ENCODE results near the gene TRPM3. TPM values are rescaled to one million over a fixed set of nuclear protein-coding genes. Genes with fewer than 3 reads are reported as not detected.

The TRPM3 gene
- total and polyA plus RNA-seq, 9 of the 15 experiments (the other 6 are each of a cell fraction or from before 2014, with no cell fraction given): 0.04 TPM; not detected in 8

GRCh38 chr9:70673844-70674243 is 447.6 kb downstream of the TRPM3 start (continued):
- TF ChIP-seq NONO (IDR thresholded peaks at IDR 0.05; ENCODE audit: low read depth in 2 of 2, low read length in 1 of 2): no peak

GRCh38 chr9:70672161-70672649 is 449.2 kb downstream of the TRPM3 start:
- Histone ChIP-seq H3K4me1 (replicated peaks in 1 of 2; ENCODE audit: control insufficient read depth in 2 of 2, insufficient read depth in 2 of 2, low read length in 2 of 2) (no peaks in the 10 kb centered on the region), H3K36me3 (ENCODE audit: control insufficient read depth, insufficient read depth, low read length) (no peaks in the 10 kb centered on the region), H3K79me2 (ENCODE audit: control insufficient read depth, insufficient read depth, low read length) (no peaks in the 10 kb centered on the region), H3K27ac (ENCODE audit: extremely low read depth, low read depth, low read length) (no peak overlapping the region), H3K9me1 (ENCODE audit: control insufficient read depth, insufficient read depth, low read length) (no peaks in the 10 kb centered on the region), H3K4me3 (no peak overlapping the region), H2AFZ (ENCODE audit: low read depth, low read length) (no peak overlapping the region), H3K4me2 (ENCODE audit: insufficient read depth, low read length) (no peak overlapping the region), H4K20me1 (replicated peaks; ENCODE audit: control insufficient read depth, insufficient read depth, low read length) (no peaks in the 10 kb centered on the region), H3K9me3 (replicated peaks; ENCODE audit: control insufficient read depth, insufficient read depth, low read depth, low read length) (no peaks in the 10 kb centered on the region), H3K27me3 (ENCODE audit: control insufficient read depth in 2 of 2, insufficient read depth in 2 of 2, low read length in 2 of 2) (no peaks in the 10 kb centered on the region), H3K9ac (ENCODE audit: insufficient read depth in 1 of 2, low read depth in 2 of 2, low read length in 2 of 2) (no peak overlapping the region)
- BruUV-seq (replicated peaks): no TSS peak
- intact Hi-C loops (cut with micrococcal nuclease) (no loop called here), in situ Hi-C loops (cut with MboI) (no loop called here)
- FAIRE-seq: no peak
- no peak for ATAC-seq
- no peak for TF ChIP-seq SRSF9 (IDR thresholded peaks at IDR 0.05; ENCODE audit: borderline replicate concordance, low read depth, low read length)
- no peak for TF ChIP-seq DMBX1 (CRISPR knock-in tag; IDR thresholded peaks at IDR 0.05; ENCODE audit: borderline replicate concordance)
- no peak for TF ChIP-seq POLR2A (conservative IDR thresholded peaks at IDR 0.05)
- TF ChIP-seq ZFX (CRISPR knock-in tag; IDR thresholded peaks at IDR 0.05): no peak
- TF ChIP-seq CUX1 (CRISPR knock-in tag; IDR thresholded peaks at IDR 0.05): no peak
- no peak for TF ChIP-seq MED1 (CRISPR knock-in tag; IDR thresholded peaks at IDR 0.05; ENCODE audit: borderline replicate concordance)
- 0% methylated on average over 1 of the region's 1 CpG for WGBS (ENCODE audit: insufficient coverage, low coverage, missing lambda C conversion rate)
- no peak for DNase-seq (ENCODE audit: extremely low read depth in 1 of 4, low spot score in 3 of 4)
- CTCF ChIA-PET (ENCODE audit: low intra/inter-chr PET ratio): no interaction called here
- POLR2A ChIA-PET: no interaction called here

All from K562 (cell line).